ENCODE measurements around the gene QTRT2. TPM values are rescaled to one million over a fixed set of nuclear protein-coding genes. Genes with fewer than 3 reads are reported as not detected.

The QTRT2 gene
- total RNA-seq = 16.2 and 27.6 TPM in 2 replicates

GRCh38 chr3:114056130-114057010 lies at the start of gene QTRT2, which contains the start of gene CCDC191:
QTRT2 (plus strand) TSS chr3:114056737; CDS start chr3:114065258, 8,521 bp downstream.
CCDC191 (minus strand) TSS chr3:114056526; CDS start chr3:114056466, 60 bp downstream.

Other genes starting within 250 kb of the QTRT2 start
- gene GRAMD1C, start 217.9 kb upstream of the QTRT2 start, total RNA-seq = 0.73 and 1.8 TPM in 2 replicates
- gene ZDHHC23, start 108.7 kb upstream of the QTRT2 start, total RNA-seq = under 0.01 and 0.39 TPM in 2 replicates
- gene CCDC191, start 211 bp upstream of the QTRT2 start, total RNA-seq = 1.5 and 1.8 TPM in 2 replicates
- gene DRD3, start 122.3 kb downstream of the QTRT2 start, total RNA-seq = not detected in 2 replicates
- not detected in 2 replicates for gene ZNF80, start 180.8 kb downstream of the QTRT2 start, total RNA-seq
- gene TIGIT, start 237.3 kb downstream of the QTRT2 start, total RNA-seq = not detected in 2 replicates

Measured in subcutaneous preadipocyte (primary cell).